GM21786 (cell line): ENCODE measurements around the gene JAZF1.
"Not testable (repeated sequence)": the region's sequence is repeated elsewhere in the genome, so short reads cannot be mapped to it uniquely, and the experiment has no call there.

Experiments used
- ATAC-seq: cut with Tn5 transposase; IDR thresholded peaks from one replicate; pipeline ENCODE4 v1.9.1; 2021; ENCODE audit not compliant: unreplicated experiment

Gene JAZF1

DNA sequence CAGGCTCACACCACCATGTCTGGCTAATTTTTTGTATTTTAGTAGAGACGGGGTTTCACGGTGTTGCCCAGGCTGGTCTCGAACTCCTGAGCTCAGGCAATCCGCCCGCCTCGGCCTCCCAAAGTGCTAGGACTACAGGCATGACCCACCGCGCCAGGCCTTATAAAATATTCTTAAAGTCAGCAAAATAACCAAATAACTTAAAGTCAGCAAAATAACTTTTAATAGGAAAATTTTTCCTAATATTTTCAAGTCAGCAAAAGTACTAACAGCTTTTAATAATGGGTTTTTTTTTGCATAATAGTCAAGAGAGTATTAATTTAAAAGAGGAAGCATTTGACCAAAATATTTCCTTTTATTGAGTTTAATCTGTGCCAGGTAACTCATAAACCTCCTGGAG, 258.2 kb downstream of the JAZF1 start:
- ATAC-seq = not testable (repeated sequence)

DNA sequence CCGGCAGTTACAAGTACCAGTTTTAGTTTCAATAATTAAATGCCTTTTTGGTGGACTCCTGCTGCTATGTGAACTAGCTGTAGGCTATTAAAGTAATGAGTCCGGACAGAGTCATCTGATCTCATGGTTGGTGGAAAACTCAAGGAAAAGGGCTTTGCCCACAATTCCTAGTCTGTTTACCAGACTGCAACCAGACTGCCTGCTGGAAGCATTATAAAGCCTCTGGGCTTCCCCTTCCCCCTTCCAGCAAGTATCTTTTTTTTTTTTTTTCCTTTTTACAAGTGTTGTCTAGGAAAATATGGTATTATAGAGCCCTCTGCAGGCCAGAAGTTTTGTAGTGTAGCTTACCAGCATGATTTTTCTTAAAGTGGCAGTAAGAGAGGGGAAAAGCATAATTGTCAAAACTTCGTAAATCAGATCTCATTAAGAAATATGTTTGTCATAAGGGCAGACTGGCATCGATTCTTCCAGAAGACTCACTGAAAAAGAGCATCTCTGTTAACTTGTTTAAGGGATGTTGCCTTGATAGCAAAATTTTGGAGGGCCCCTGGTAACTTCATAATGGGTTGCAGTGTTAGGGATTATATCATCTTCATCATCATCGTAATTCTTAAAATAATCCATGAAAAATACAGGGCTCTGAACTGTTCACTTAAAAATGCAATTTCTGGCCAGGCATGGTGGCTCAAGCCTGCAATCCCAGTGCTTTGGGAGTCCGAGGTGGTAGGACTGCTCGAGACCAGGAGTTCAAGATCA, 259.3 kb downstream of the JAZF1 start:
- no peak for ATAC-seq

- ATAC-seq = no peak
These were observed 260.2 kb downstream of the JAZF1 start for GRCh38 chr7:27920281-27920946.

DNA sequence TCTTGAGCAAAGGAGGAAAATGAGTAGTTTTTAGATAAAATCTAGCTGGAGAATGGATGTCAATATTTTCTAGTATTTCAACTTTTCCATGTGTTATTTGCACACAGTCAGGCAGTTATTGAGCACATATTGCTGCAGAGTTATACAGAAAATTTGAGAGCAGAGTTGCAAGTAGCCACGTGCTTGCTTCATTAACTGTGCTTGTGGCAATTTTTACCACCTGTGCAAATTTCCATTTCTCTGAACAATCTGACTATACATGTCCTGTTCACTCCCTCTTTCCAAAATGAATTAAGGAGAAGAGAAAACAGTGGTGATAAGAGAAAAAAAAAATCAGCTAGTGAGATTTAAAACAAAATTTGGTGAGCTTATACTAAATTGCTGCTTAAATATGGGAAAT, 262.1 kb downstream of the JAZF1 start:
- ATAC-seq = no peak

DNA sequence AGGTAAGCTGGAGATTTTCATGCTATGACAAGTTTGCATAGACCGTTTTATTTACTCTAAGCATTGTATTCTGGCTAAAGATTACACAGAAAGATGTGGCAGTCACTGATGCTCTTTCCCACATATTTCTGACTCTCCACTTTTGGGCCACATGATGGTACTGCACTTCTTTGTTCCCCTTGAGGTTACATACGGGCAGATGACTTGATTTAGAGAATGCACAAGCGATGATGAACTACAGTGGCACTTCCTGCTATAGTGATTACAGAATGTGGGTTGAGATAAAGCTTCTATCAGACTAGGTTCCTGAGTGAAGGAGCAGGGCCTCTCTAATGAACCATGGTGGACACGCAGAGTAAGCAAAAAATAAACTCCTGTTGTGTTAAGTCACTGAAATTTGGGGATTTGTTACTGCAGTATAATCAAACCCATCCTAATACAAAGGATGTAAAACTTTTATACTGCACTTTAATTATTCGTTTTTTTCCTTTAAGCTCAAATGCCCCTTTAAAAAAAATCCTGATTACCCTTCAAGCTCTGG, 262.8 kb downstream of the JAZF1 start:
- ATAC-seq = no peak

GRCh38 chr7:27917119-27917518, 263.5 kb downstream of the JAZF1 start:
- no peak for ATAC-seq

GRCh38 chr7:27916372-27916771, 264.2 kb downstream of the JAZF1 start:
- ATAC-seq = no peak

- ATAC-seq = no peak
These were observed 266.2 kb downstream of the JAZF1 start for GRCh38 chr7:27914409-27914808.

- no peak for ATAC-seq
These were observed 267.8 kb downstream of the JAZF1 start for GRCh38 chr7:27912751-27913150.

DNA sequence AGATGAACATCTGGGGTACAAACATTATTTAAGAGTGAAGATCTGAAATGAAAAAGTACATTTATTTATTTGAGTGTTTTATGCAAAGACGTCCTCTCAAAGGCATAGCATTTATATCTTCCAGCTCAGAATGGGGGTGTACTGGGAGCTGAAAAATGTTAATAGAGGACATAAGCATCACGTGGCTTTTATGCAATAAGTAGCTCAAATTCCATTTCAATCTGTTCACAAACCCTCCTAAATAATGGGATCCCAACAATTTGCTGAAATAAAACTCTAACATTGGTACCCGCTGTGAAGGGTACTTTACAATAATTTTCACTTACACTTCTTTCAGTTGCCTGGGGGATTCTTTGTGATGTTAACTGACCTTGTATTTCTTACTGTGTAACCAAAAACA, 268.7 kb downstream of the JAZF1 start:
- no peak for ATAC-seq

DNA sequence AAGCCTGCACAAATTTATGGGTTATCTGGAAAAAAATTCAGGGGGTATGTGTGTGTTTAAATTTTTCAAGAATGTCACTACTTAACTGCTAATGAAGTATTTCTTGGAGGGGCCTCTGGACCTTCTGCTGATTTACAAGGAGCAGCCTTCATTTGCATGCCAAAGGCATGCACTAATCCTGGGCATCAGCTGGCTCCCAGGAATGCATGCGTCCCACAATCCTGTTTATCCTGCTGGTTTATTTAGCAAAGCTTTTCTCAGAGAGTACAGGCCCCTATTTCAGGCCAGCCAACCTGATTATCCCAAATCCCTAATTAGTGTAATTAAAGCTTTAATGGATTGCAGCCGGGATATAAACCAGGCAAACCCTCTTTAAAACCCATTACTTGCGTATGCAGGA, 270.3 kb downstream of the JAZF1 start:
- no peak for ATAC-seq

DNA sequence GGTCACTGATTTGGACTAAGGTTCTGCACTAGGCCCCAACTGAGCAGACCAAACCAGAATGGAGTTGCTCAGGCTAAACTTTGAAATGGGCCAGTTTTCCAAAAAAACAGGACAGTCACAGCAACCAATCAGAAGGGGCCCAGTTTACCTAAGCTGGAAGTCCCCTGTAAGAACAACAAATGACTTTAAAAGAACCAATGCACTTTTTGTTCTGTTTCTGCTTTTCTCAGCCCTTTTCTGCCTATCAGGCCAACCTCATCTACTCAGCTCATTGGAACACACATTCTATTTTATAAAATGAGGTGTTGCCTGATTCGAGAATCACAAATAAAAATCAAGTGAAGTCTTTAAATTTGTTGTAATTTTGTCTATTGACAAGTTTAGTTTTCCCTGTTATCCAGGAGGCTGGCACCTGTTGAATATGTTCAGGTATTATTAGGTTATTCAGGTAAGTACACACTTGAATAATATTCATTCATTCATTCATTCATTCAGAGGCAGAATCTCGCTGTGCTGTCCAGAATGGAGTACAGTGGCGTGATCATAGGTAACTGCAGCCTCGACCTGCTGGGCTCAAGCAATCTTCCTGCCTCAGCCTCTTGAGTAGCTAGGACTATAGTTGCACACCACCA, 271.9 kb downstream of the JAZF1 start:
- no peak for ATAC-seq

DNA sequence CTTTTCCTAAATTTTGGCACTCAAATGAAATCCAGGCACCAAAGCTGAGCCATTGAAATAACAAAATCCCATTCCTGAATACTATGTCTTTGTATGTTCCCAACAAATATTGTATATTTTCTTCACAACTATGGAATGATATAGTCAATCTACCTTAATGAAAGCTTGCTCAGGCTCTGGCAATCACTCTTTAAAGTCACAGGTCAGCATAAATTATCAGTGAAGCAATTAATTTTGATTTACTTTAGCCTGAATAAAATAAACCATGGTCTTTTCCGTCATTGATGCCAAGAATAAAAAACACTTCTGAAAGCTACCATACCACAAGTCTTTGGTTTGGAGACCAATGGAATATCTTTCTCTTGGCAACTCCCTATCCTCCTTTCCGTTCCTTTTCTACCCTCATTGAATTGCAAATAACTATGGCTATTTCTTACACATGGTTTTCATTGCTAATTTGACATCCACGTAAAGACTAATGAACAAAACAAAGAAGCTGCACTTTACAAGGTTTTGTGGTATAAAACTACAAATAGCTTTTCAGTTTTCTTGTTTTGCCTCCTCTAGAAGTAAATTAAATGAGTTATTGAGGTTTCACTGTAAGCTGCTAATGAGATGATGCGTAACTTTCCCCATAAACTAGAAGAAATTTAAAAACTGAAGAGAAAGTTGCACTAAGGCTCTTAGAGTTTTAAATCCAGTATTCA, 274.1 kb downstream of the JAZF1 start:
- no peak for ATAC-seq

- no peak for ATAC-seq
These were observed 274.6 kb downstream of the JAZF1 start for GRCh38 chr7:27905951-27906350.

GRCh38 chr7:27901028-27901760, 279.4 kb downstream of the JAZF1 start:
- ATAC-seq = peak; percentile 86

DNA sequence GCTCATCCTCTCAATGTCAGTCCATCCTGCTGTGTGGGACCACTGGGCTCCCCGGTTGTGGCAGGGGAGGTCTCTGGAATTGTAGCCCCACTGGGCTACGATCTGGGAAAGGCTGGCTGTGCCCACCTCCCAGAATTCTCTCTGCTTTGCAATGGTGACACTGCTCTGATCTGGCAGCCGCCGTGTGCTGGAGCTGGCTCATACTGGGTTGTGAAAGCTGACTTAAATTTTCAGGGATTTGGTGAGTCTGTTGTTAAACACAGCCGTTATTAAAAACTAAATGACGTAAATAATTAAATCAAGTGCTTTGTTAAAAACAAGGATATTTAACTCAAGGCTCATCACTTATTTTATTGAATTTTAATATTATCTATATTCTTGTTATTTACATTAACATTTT, 280.6 kb downstream of the JAZF1 start:
- ATAC-seq = no peak

DNA sequence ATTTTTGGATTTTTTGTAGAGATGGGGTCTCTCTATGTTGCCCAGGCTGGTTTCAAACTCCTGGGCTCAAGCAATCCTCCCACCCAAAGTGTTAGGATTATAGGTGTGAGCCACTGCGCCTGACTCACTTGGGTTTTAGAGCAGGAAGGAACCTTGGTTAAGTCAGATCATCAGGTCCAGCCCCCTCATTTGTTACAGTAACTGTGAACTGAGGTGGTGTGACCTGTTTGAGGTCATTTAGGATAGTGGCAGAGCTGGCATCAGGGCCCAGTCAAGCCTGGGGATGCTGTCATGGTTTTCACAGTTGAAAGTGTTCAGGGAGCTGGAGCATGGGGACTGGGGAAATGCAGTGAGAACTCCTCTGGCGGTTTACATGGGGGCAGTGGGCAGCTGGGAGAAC, 281.0 kb downstream of the JAZF1 start:
- ATAC-seq = no peak

DNA sequence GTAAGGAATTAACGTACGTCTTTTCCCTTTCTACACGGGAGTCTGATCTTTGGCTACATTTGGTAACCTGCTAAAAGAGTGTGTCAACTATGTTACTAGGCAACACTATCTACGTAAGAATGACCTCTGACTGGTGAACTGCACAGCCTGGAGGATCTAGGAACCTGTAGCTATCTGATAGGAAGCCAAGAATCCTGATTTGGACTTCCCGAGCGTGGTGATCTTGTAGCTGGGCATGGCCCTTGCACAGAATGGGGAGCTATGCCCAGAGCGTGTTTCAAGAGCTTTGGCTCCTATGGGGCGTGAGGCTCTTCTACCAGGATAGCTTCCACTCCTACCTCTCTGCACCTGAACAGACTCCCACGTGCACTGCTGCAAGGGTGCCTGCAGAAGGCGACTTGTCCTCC, 283.2 kb downstream of the JAZF1 start:
- no peak for ATAC-seq

GRCh38 chr7:27897001-27897400, 283.6 kb downstream of the JAZF1 start:
- ATAC-seq = no peak

DNA sequence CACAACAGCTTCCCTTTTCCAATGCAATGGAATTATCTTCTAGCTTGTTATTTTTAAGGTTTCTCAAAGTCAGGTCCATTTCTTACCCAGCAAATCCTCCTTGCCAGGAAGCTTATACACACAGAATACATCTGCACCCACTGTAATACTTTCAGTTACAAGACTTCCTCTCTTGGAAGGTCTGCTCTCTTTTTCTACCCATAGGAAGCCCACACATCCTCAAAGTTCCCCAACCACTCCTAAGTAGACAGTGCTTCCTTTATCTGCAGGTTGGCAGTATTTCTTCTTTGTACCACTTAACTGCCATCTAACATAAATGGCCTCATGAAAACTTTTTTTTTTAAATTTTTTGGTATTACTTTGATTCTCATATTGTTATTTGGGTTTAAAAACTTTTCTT, 285.0 kb downstream of the JAZF1 start:
- ATAC-seq = no peak
